HG03025 (cell line): Measurements from ENCODE around the gene PPP6R3.

Experiments
- ATAC-seq: cut with Tn5 transposase; IDR thresholded peaks from one replicate; pipeline ENCODE4 v1.9.1; 2021; ENCODE audit warnings: mild to moderate bottlenecking, moderate library complexity; ENCODE audit not compliant: unreplicated experiment, low FRiP score

PPP6R3 gene

GRCh38 chr11:68661014-68661413, 200.5 kb downstream of the PPP6R3 start:
- ATAC-seq: no peak

GRCh38 chr11:68661697-68662603, 201.4 kb downstream of the PPP6R3 start:
- ATAC-seq: no peak

DNA sequence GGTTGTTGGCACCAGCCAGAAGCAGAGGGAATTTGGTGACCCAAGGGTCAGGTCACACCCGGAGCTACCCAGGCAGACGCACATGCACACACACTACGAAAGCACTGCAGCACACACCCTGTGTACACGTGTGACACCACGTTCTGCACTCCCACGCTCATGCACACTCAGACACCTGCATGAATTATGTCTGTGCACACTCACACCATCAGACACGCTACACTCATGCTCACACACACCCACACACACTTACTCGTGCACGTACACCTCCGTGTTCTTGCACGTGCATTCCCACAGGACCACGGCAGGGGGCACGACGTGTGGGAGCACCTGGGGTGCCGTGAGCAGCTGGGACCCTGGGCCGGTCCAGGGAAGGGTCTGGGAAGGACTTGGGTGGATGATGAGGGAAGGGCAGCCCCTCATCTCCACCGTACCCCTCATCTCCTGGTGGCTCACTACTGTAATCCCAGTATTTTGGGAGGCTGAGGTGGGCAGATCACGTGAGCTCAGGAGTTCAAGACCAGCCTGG, 203.0 kb downstream of the PPP6R3 start:
- no peak for ATAC-seq

GRCh38 chr11:68664141-68664540, 203.6 kb downstream of the PPP6R3 start:
- ATAC-seq: no peak

- ATAC-seq: no peak
Measured at GRCh38 chr11:68664906-68665305, 204.4 kb downstream of the PPP6R3 start.
